H1 (cell line): ENCODE data around the gene INF2. TPM values are rescaled to one million over a fixed set of nuclear protein-coding genes. Genes with fewer than 3 reads are reported as not detected.
A peak's percentile ranks its signal among the peaks of the same experiment; 100 is the strongest.

ENCODE experiments used
- CTCF ChIA-PET: fragments of 300-600 bp; sonication (Branson Sonifier 250); formaldehyde crosslinking; loops from one replicate; lab custom pipeline; 2021; ENCODE audit not compliant: partially characterized antibody; lab: Charles Lee
- POLR2A ChIA-PET: fragments of 300-600 bp; sonication (Branson Sonifier 250); formaldehyde crosslinking; loops from one replicate; lab custom pipeline; 2021; ENCODE audit warnings: inconsistent platforms; ENCODE audit not compliant: partially characterized antibody; lab: Charles Lee
- DNase-seq, 2 experiments: peaks; one replicate each; pipeline versions ENCODE4 v3.0.0 to v3.0.0-alpha.2; 2010 to 2022; ENCODE audit warnings: low spot score in 2 of 2, low read depth in 1 of 2, mixed read lengths in 1 of 2
- FAIRE-seq: peaks from 2 replicates; lab custom pipeline; 2011; peaks lifted over from hg19 to GRCh38; lab: Jason Lieb, UNC
- H2AFZ ChIP-seq: 2 replicates; pipeline ENCODE4 v1.8.1; 2012; ENCODE audit warnings: low read length, inconsistent platforms
- H2AK5ac ChIP-seq: 2 replicates; pipeline ENCODE4 v1.6.1; 2013; ENCODE audit warnings: low read depth, low read length
- H2BK120ac ChIP-seq: replicated peaks from 2 replicates; pipeline ENCODE3; 2013; ENCODE audit warnings: low read depth, low read length, inconsistent platforms
- H2BK12ac ChIP-seq: 2 replicates; pipeline ENCODE4 v1.6.1; 2013; ENCODE audit warnings: low read depth, low read length
- H2BK15ac ChIP-seq: 2 replicates; pipeline ENCODE4 v1.6.1; 2013; ENCODE audit warnings: low read length
- H2BK20ac ChIP-seq: 2 replicates; pipeline ENCODE4 v1.6.1; 2013; ENCODE audit warnings: low read length
- H2BK5ac ChIP-seq: 2 replicates; pipeline ENCODE4 v1.6.1; 2013; ENCODE audit warnings: low read depth, low read length
- H3K14ac ChIP-seq: 2 replicates; pipeline ENCODE4 v1.6.1; 2013; ENCODE audit warnings: inconsistent platforms; ENCODE audit not compliant: insufficient read length
- H3K18ac ChIP-seq: 2 replicates; pipeline ENCODE4 v1.6.1; 2013; ENCODE audit warnings: low read length; ENCODE audit errors: extremely low read depth
- H3K23ac ChIP-seq: 2 replicates; pipeline ENCODE4 v1.6.1; 2013; ENCODE audit warnings: inconsistent platforms; ENCODE audit not compliant: insufficient read length
- H3K23me2 ChIP-seq: 2 replicates; pipeline ENCODE4 v1.6.1; 2013; ENCODE audit warnings: low read depth, low read length
- H3K27ac ChIP-seq: 2 replicates; pipeline ENCODE4 v1.6.1; 2011; ENCODE audit warnings: low read depth, low read length, inconsistent platforms
- H3K27me3 ChIP-seq, 4 experiments: replicated peaks in 1 of 4; 1 replicate in 1 of 4; 2 replicates in 3 of 4; pipeline versions ENCODE4 v1.6.1 to v1.8.1; 2011 to 2013; ENCODE audit warnings: low read length in 3 of 4, mild to moderate bottlenecking in 3 of 4, inconsistent platforms in 2 of 4, mixed read lengths in 2 of 4, moderate library complexity in 1 of 4; ENCODE audit not compliant: control insufficient read depth in 3 of 4, insufficient read depth in 3 of 4; ENCODE audit errors: extremely low read depth in 1 of 4
- H3K36me3 ChIP-seq, 4 experiments: 2 replicates each; pipeline versions ENCODE4 v1.6.1 to v1.8.1; 2011 to 2013; ENCODE audit warnings: mild to moderate bottlenecking in 4 of 4, low read length in 3 of 4, moderate library complexity in 2 of 4, control low read depth in 1 of 4, inconsistent platforms in 1 of 4; ENCODE audit not compliant: insufficient read depth in 4 of 4, control insufficient read depth in 2 of 4
- H3K4ac ChIP-seq: replicated peaks from 2 replicates; pipeline ENCODE3; 2013; ENCODE audit warnings: low read length, low read depth, mixed read lengths, inconsistent platforms; ENCODE audit not compliant: insufficient read length
- H3K4me1 ChIP-seq, 4 experiments: replicated peaks in 1 of 4; 1 replicate in 1 of 4; 2 replicates in 3 of 4; pipeline versions ENCODE4 v1.6.1 to v1.8.1; 2011 to 2013; ENCODE audit warnings: low read length in 3 of 4, inconsistent platforms in 2 of 4, mixed read lengths in 1 of 4; ENCODE audit not compliant: insufficient read depth in 4 of 4, control insufficient read depth in 3 of 4
- H3K4me2 ChIP-seq, 2 experiments: 2 replicates each; pipeline versions ENCODE4 v1.6.1 to v1.8.1; 2011 to 2013; ENCODE audit warnings: low read depth in 2 of 2, low read length in 2 of 2, control low read depth in 1 of 2, inconsistent platforms in 1 of 2, mild to moderate bottlenecking in 1 of 2; ENCODE audit not compliant: insufficient read depth in 1 of 2
- H3K4me3 ChIP-seq, 4 experiments: fragments of 200-600, 300-600 bp in 1 of 4; sonication (generic), shearing (Covaris generic), sonication (Bioruptor Twin) in 1 of 4; 2 replicates each; pipeline versions ENCODE4 v1.5.1 to v1.8.1; 2011 to 2016; ENCODE audit warnings: low read length in 4 of 4, low read depth in 3 of 4, control low read depth in 2 of 4, inconsistent platforms in 2 of 4, mild to moderate bottlenecking in 2 of 4, mixed read lengths in 1 of 4, moderate library complexity in 1 of 4; ENCODE audit not compliant: insufficient read depth in 2 of 4; ENCODE audit errors: extremely low read depth in 1 of 4
- H3K56ac ChIP-seq: replicated peaks from 2 replicates; pipeline ENCODE3; 2013; ENCODE audit warnings: low read depth, mild to moderate bottlenecking, mixed read lengths, low read length, inconsistent platforms; ENCODE audit not compliant: insufficient read length
- H3K79me1 ChIP-seq: 2 replicates; pipeline ENCODE4 v1.6.1; 2013; ENCODE audit warnings: low read depth, low read length, control low read depth
- H3K79me2 ChIP-seq, 2 experiments: 2 replicates each; pipeline versions ENCODE4 v1.6.1 to v1.8.1; 2012 to 2013; ENCODE audit warnings: low read length in 2 of 2, mild to moderate bottlenecking in 2 of 2, inconsistent platforms in 1 of 2; ENCODE audit not compliant: insufficient read depth in 2 of 2, control insufficient read depth in 1 of 2
- H3K9ac ChIP-seq, 4 experiments: replicated peaks in 1 of 4; 1 replicate in 1 of 4; 2 replicates in 3 of 4; pipeline versions ENCODE4 v1.6.1 to v1.8.1; 2011 to 2013; ENCODE audit warnings: low read depth in 3 of 4, low read length in 3 of 4, control low read depth in 2 of 4, mild to moderate bottlenecking in 2 of 4, moderate library complexity in 2 of 4, inconsistent platforms in 1 of 4; ENCODE audit errors: extremely low read depth in 1 of 4
- H3K9me3 ChIP-seq, 2 experiments: 2 replicates each; pipeline versions ENCODE4 v1.6.1 to v1.8.1; 2012 to 2013; ENCODE audit warnings: mild to moderate bottlenecking in 2 of 2, moderate library complexity in 2 of 2, control low read depth in 1 of 2, inconsistent platforms in 1 of 2, low read depth in 1 of 2, low read length in 1 of 2, mixed read lengths in 1 of 2; ENCODE audit not compliant: insufficient read depth in 2 of 2
- H4K20me1 ChIP-seq, 2 experiments: replicated peaks in 1 of 2; 2 replicates each; pipeline versions ENCODE3 to v1.8.1; 2011 to 2013; ENCODE audit warnings: inconsistent platforms in 2 of 2, low read length in 2 of 2, mild to moderate bottlenecking in 1 of 2; ENCODE audit not compliant: insufficient read depth in 2 of 2, control insufficient read depth in 1 of 2
- H4K5ac ChIP-seq: 2 replicates; pipeline ENCODE4 v1.6.1; 2013; ENCODE audit warnings: low read length, low read depth, mixed read lengths, inconsistent platforms; ENCODE audit not compliant: insufficient read length
- H4K8ac ChIP-seq: 2 replicates; pipeline ENCODE4 v1.8.0; 2013; ENCODE audit warnings: mild to moderate bottlenecking, moderate library complexity, low read length, inconsistent platforms; ENCODE audit not compliant: insufficient read depth; ENCODE audit errors: extremely low read depth
- H4K91ac ChIP-seq: replicated peaks from 2 replicates; pipeline ENCODE3; 2013; ENCODE audit warnings: low read length, mixed read lengths, inconsistent platforms; ENCODE audit not compliant: insufficient read length
- BACH1 ChIP-seq: IDR thresholded peaks from 2 replicates; pipeline ENCODE4 v1.6.1; 2012; ENCODE audit warnings: low read length, improper control_type of control experiment
- KDM4A ChIP-seq: IDR thresholded peaks from one replicate; pipeline ENCODE4 v1.7.1; 2012; ENCODE audit warnings: low read depth, mild to moderate bottlenecking, moderate library complexity, low read length, inconsistent platforms; ENCODE audit not compliant: severe bottlenecking
- KDM5A ChIP-seq: fragments of 200-600 bp; IDR thresholded peaks from 2 replicates; pipeline ENCODE4 v1.7.1; 2012; ENCODE audit warnings: mild to moderate bottlenecking, low read length, inconsistent platforms, mixed read lengths
- MAFK ChIP-seq: IDR thresholded peaks from 2 replicates; pipeline ENCODE4 v1.6.1; 2012; ENCODE audit warnings: low read depth, mild to moderate bottlenecking, improper control_type of control experiment, low read length
- RXRA ChIP-seq: IDR thresholded peaks from 2 replicates; pipeline ENCODE4 v1.6.1; 2011; ENCODE audit warnings: low read depth, mild to moderate bottlenecking, low read length, moderate library complexity; ENCODE audit not compliant: insufficient read depth
- SP2 ChIP-seq: IDR thresholded peaks from 2 replicates; pipeline ENCODE4 v1.6.1; 2012; ENCODE audit warnings: mild to moderate bottlenecking, low read length, inconsistent platforms
- SUZ12 ChIP-seq: fragments of 200-600 bp; sonication (generic); IDR thresholded peaks from 2 replicates; pipeline ENCODE4 v1.6.1; 2012; ENCODE audit warnings: mild to moderate bottlenecking, inconsistent platforms, low read length, moderate library complexity, mixed read lengths
- TAF7 ChIP-seq: optimal IDR thresholded peaks from 2 replicates; pipeline ENCODE3; 2011; ENCODE audit warnings: low read depth, mild to moderate bottlenecking, inconsistent platforms, low read length, moderate library complexity, borderline replicate concordance
- TEAD4 ChIP-seq: IDR thresholded peaks from 2 replicates; pipeline ENCODE4 v1.6.1; 2012; ENCODE audit warnings: low read depth, low read length, inconsistent platforms, mixed read lengths
- WGBS, 2 experiments: shearing (Covaris generic) in 1 of 2; methylation state at CpG; one replicate each; pipeline versions ENCODE4 v1.1.6 to v1.1.7; 2013 to 2015; ENCODE audit warnings: low lambda C conversion rate in 2 of 2, mixed read lengths in 2 of 2, inconsistent platforms in 1 of 2, low coverage in 1 of 2, missing lambda C conversion rate in 1 of 2; ENCODE audit not compliant: insufficient replicate concordance in 2 of 2, insufficient coverage in 1 of 2, insufficient read length in 1 of 2; ENCODE audit errors: extremely low coverage in 1 of 2, missing lambda C conversion rate in 1 of 2; 5-methylcytosine and 5-hydroxymethylcytosine counted together
- polyA plus RNA-seq, 7 experiments: library from polyadenylated mRNA; depleted of rRNA in 3 of 7; stranded (reverse) in 5 of 7; unstranded in 2 of 7; fragments of >200 nt in 5 of 7; fragments of 200-250 nt in 2 of 7; gene quantifications; 1 replicate in 5 of 7; 2 replicates in 1 of 7; 4 replicates in 1 of 7; pipeline versions ENCODE4 v1.2.1 to v1.2.3, GENCODE V29; 2011 to 2013; ENCODE audit warnings: missing spikeins in 2 of 7, mixed read lengths in 2 of 7
- total RNA-seq: library from RNA; stranded (reverse); fragmentation: NEBNext Ultra II Directional; extraction: Animal tissue kit (Norgen Biotek cat#: 25700); gene quantifications from 2 replicates; pipeline ENCODE4 v1.2.1, GENCODE V29; 2021

Gene INF2
- total and polyA plus RNA-seq, 2 of the 8 experiments (the other 6 are each of a cell fraction or from before 2014, with no cell fraction given) = 29.1 to 59.5 TPM

DNA sequence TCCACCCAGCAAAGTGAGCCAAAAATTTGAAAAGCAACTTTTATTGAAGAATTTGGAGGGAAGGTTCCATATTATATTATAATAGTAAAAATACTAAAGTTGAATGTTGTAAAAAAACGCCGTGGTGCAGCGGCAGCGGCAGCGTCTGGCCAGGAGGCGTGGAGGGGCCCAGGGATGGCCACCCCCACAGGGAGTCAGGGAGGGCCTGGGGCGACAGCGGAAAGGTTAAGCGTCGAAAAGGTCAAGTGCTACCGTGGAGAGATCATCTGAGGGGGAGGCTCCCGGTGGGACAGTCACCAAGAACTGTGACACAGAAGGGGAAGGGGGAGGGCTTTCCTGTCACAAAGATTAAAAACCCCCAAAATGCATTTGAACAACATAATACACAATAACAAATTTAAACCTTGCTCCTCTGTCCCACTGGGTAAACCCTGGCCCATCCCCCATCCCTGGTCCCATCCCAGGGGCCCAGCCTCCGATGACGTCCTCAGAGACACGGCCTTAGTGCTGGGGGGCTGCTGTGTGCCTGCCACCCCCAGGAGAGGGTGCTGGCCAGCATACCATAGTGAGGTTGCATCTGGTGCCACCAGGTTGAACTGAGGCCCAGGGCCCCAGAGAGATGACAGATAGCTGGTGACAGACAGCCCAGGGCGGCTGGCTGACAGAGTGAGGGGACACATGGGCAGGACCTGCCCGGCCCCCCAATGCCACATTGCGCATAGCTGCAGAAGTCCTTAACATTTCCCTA lies 80.1 kb downstream of the INF2 start:
- Histone ChIP-seq H2BK5ac (no peak overlapping the region), H3K23ac (no peak overlapping the region), H3K56ac (no peak overlapping the region), H2AFZ (no peak overlapping the region), H2BK12ac (no peak overlapping the region), H3K18ac (no peak overlapping the region), H3K9me3 (peaks cover 11 to 17% of the 10 kb centered on the region in 2 experiments; a peak in 2 of 4 replicates), H4K5ac (no peak overlapping the region), H4K91ac (no peak overlapping the region), H3K23me2 (no peaks in the 10 kb centered on the region), H2BK15ac (no peak overlapping the region), H4K20me1 (peaks cover 7 to 18% of the 10 kb centered on the region in 2 experiments), H3K36me3 (peaks cover 0 to 24% (median 12%) of the 10 kb centered on the region in 4 experiments; a peak in 7 of 8 replicates), H2BK20ac (no peak overlapping the region), H3K4me3 (no peak overlapping the region), H2AK5ac (no peak overlapping the region), H3K27ac (no peak overlapping the region), H3K4me2 (peak overlapping the region in 1 of 2 experiments; percentile 3; a peak in 2 of 4 replicates), H3K79me2 (no peaks in the 10 kb centered on the region), H3K79me1 (no peaks in the 10 kb centered on the region), H3K9ac (no peak overlapping the region), H3K4ac (no peak overlapping the region), H3K27me3 (no peaks in the 10 kb centered on the region), H4K8ac (no peak overlapping the region), H3K14ac (no peak overlapping the region), H3K4me1 (peaks cover 0 to 11% (median 8%) of the 10 kb centered on the region in 4 experiments; a peak in 6 of 7 replicates), H2BK120ac (no peak overlapping the region)
- FAIRE-seq = no peak
- WGBS, 2 experiments = 86% methylated on average over 17 of the region's 18 CpGs; no CpG with 5 or more reads in 1 of the 2 experiments
- ChIA-PET CTCF (interaction anchor here (0.7 to 7.8 kb wide), 41 partner anchors 9 to 275 kb away, joined by 3 to 110 read pairs (median 6); partner anchors contain the start of genes AKT1 and SIVA1), POLR2A (interaction anchor here (0.8 to 2.7 kb wide), 9 partner anchors 10 to 94 kb away, joined by 3 to 9 read pairs (median 4); partner anchors contain the start of gene SIVA1)
- no peak for TF ChIP-seq BACH1
- no peak for TF ChIP-seq RXRA
- TF ChIP-seq SP2 = no peak
- no peak for TF ChIP-seq SUZ12
- no peak for TF ChIP-seq TEAD4
- no peak for TF ChIP-seq TAF7
- no peak for TF ChIP-seq MAFK
- TF ChIP-seq KDM4A = no peak
- TF ChIP-seq KDM5A = no peak
- no peak for DNase-seq
